ENCODE data around the gene BCL7A. TPM values are rescaled to one million over a fixed set of nuclear protein-coding genes. Genes with fewer than 3 reads are reported as not detected.

Gene BCL7A
- total RNA-seq, 1 donor from 2014 or later: 8.1 TPM

DNA sequence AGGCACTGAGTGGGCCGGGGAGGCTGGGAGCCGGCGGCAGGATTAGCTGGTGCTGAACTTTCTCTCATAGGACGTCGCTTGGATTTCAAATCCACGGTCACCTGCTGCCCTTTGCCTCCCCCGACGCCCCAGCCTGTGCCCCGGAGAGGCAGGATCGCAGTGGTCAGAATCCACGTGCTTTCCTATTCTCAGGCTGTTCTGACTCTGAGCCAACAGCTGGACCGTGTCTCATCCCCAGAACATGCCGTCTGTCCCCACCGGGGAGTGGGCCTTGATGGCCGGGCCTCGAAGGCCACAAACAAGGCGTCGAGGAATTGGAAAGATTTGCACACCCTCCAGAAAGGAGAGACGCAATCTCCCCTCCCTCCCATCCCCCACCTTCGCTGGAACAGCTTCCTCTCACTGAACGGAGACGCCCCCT, 38.4 kb downstream of the BCL7A start:
- no peak overlapping the region for H3K4me3 ChIP-seq
- H3K27me3 ChIP-seq: no peaks in the 10 kb centered on the region
- intact Hi-C loops (cut with DNase I): no loop called here
- TF ChIP-seq POLR2A (IDR thresholded peaks at IDR 0.05) (no peak), POLR2AphosphoS5 (IDR thresholded peaks at IDR 0.05; ENCODE audit: insufficient read depth in 1 of 2, low read depth in 1 of 2) (peak in 1 of 2 donors; percentile 20), CTCF (IDR thresholded peaks at IDR 0.05) (no peak)
- peaks cover 0 to 8% of the 10 kb centered on the region in 2 donors for H3K36me3 ChIP-seq
- peaks cover 42% of the 10 kb centered on the region for H3K4me1 ChIP-seq
- DNase-seq (ENCODE audit: extremely low spot score in 2 of 2): no peak
- peak overlapping the region; percentile 27 for H3K27ac ChIP-seq
- H3K9me3 ChIP-seq: no peaks in the 10 kb centered on the region

DNA sequence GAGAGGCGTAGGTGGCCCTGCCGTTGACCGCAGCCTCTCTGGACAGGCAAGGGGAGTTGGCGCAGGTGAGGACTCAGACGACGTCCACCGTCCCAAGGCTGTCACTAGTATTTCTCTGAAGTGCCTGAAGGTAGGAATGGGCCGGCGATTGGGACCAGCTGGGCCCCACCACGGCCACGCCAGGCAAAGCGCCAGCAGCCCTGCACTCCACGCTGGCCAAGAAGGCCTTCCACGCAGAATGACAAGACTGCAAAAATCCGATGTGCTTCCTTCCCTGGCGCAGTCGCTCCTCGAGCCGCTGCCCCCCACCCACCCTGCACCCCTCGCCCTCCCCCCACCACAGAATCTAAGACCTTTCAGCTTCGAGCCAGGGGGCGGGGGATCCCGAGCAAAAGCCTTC, 39.6 kb downstream of the BCL7A start:
- Histone ChIP-seq H3K4me1 (peaks cover 47% of the 10 kb centered on the region), H3K9me3 (no peaks in the 10 kb centered on the region), H3K27ac (peak overlapping the region; percentile 30), H3K27me3 (no peaks in the 10 kb centered on the region), H3K4me3 (no peak overlapping the region), H3K36me3 (peaks cover 0 to 4% of the 10 kb centered on the region in 2 donors)
- no peak for TF ChIP-seq POLR2AphosphoS5 (IDR thresholded peaks at IDR 0.05; ENCODE audit: insufficient read depth in 1 of 2, low read depth in 1 of 2)
- no peak for TF ChIP-seq POLR2A (IDR thresholded peaks at IDR 0.05)
- TF ChIP-seq CTCF (IDR thresholded peaks at IDR 0.05): no peak
- intact Hi-C loops (cut with DNase I): no loop called here
- DNase-seq (ENCODE audit: extremely low spot score in 2 of 2): no peak

GRCh38 chr12:122062832-122063693, 41.4 kb downstream of the BCL7A start:
- Histone ChIP-seq H3K4me1 (peaks cover 55% of the 10 kb centered on the region), H3K9me3 (no peaks in the 10 kb centered on the region), H3K36me3 (peaks cover 0 to 4% of the 10 kb centered on the region in 2 donors), H3K27ac (peak overlapping the region; percentile 88), H3K4me3 (peak overlapping the region; percentile 12 to 30), H3K27me3 (no peaks in the 10 kb centered on the region)
- TF ChIP-seq POLR2A (IDR thresholded peaks at IDR 0.05) (peak in 1 of 2 donors; percentile 3), POLR2AphosphoS5 (IDR thresholded peaks at IDR 0.05; ENCODE audit: insufficient read depth in 1 of 2, low read depth in 1 of 2) (peak; percentile 71 to 74), CTCF (IDR thresholded peaks at IDR 0.05) (no peak)
- intact Hi-C loops (cut with DNase I): no loop called here
- no peak for DNase-seq (ENCODE audit: extremely low spot score in 2 of 2)

DNA sequence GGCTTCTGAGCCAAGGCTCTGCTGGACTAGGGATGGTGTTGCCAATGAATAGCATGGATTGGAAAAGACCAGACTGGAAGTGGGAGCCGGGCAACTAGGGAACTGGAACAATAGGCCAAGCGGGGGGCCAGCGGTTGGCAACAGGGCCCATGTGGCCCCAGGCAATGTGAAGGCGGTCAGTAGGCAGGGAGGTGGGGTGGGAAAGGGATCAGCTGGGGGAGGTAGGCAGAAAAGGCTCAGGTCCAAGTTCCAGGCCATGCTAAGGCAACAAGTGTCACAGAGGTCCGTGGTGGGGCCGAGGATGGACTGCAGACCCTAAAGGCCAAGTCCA, 42.0 kb downstream of the BCL7A start:
- H3K9me3 ChIP-seq: no peaks in the 10 kb centered on the region
- peak overlapping the region; percentile 12 to 30 for H3K4me3 ChIP-seq
- H3K4me1 ChIP-seq: peaks cover 59% of the 10 kb centered on the region
- intact Hi-C loops (cut with DNase I): no loop called here
- no peaks in the 10 kb centered on the region for H3K27me3 ChIP-seq
- DNase-seq (ENCODE audit: extremely low spot score in 2 of 2): no peak
- H3K27ac ChIP-seq: peak overlapping the region; percentile 88
- peaks cover 0 to 4% of the 10 kb centered on the region in 2 donors for H3K36me3 ChIP-seq
- TF ChIP-seq CTCF (IDR thresholded peaks at IDR 0.05) (no peak), POLR2AphosphoS5 (IDR thresholded peaks at IDR 0.05; ENCODE audit: insufficient read depth in 1 of 2, low read depth in 1 of 2) (no peak), POLR2A (IDR thresholded peaks at IDR 0.05) (no peak)
